HG03045 (cell line): ENCODE data around the gene GNL3.

Source experiments
- ATAC-seq: cut with Tn5 transposase; IDR thresholded peaks from one replicate; pipeline ENCODE4 v1.9.1; 2021; ENCODE audit warnings: mild to moderate bottlenecking, moderate library complexity; ENCODE audit not compliant: unreplicated experiment

GNL3 gene

GRCh38 chr3:52685285-52685708, 535 bp upstream of the GNL3 start:
- peak; percentile 75 for ATAC-seq

GRCh38 chr3:52688266-52688665, 2.4 kb downstream of the GNL3 start:
- no peak for ATAC-seq

DNA sequence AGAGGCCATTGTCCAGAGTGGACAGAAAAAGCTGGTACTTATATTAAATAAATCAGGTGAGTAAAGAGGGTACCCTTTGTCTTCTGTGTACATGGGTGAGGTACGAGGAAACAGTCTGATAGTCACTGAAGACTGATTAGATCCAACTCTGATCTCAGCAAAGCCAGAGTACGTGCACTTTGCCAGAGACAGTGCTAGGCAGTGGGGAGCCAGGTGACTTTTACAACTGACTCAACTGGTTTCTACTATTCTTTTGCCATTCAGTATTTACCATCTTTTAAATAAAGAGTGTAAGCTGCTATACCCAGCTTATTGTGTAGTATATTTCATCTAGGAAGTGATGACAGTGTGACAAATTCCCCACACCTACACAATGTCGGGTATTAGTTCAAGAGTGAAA, 3.3 kb downstream of the GNL3 start:
- ATAC-seq: no peak

DNA sequence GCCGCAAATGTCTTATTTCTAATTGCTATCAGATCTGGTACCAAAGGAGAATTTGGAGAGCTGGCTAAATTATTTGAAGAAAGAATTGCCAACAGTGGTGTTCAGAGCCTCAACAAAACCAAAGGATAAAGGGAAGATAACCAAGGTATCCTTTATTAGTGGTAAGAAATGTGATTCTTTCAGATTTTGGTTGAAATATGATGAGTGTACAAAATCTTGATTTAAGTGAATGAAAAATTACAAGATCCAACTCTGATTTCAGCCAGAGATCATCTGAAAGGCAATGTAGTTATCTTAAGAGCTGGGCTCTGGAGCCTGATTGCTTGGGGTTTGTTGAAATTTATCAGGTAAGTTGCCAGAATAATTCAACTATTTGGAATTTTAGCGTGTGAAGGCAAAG, 4.7 kb downstream of the GNL3 start:
- ATAC-seq: no peak

- ATAC-seq: no peak
Measured at GRCh38 chr3:52693071-52693470, 7.2 kb downstream of the GNL3 start.

GRCh38 chr3:52694528-52695189, 8.8 kb downstream of the GNL3 start:
- ATAC-seq: no peak

DNA sequence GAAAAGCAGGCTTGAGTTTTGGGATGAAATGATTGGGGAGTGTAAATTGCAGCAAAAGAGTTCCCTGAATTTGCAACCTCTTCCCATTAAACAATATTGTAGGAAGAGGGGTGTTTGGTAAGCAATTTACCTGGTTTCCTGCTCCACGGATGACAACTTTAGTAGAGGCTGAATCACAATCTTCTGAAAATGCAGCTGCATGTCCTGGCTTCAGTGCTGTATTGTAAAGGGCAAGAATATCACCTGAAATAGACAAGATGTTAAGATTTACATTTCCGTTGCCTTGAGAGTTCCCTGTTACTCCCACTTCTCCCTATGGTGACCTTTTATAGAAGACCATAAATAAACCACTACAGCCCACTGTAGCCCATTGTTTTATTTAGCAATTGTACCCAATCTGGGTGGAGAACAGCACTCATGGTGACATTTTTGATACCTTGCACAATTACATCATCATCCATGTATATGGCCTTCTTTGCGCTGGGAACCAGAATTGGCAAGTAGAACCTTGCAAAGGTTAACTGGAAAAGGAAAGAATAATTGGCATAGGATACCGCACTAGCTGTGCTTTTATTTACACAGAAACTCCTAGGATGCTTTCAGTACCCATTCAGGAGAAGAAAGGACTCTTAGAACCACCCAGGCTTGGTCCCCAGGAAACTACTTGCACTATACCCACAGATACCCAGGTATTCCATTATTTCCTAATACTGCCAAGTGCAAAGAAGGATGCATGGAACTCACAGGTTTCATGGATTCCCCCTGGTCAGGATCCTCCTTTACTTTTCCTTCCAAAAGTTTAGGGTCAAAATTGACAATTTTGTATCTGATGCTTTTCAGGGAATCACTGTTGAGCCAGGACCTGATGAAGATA, 10.2 kb downstream of the GNL3 start:
- ATAC-seq: no peak

- ATAC-seq: no peak
Measured at GRCh38 chr3:52696830-52697631, 11.2 kb downstream of the GNL3 start.

GRCh38 chr3:52697632-52697965, 11.8 kb downstream of the GNL3 start:
- no peak for ATAC-seq

DNA sequence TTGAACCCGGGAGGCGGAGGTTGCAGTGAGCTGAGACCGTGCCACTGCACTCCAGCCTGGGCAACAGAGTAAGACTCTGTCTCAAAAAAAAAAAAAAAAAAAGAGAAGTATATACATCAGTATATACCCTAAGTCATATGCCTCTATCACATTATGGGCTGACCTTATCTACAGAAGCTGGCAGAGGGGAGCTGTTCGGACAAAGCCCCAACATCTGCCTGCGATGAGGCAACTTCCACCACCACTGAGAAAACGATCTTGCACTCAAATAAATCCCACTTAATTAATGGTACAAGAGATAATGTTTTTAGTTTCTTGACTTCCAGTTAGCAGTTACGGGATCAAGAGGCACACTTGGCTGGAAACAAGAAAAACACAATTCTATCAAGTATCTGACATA, 17.5 kb downstream of the GNL3 start:
- no peak for ATAC-seq

DNA sequence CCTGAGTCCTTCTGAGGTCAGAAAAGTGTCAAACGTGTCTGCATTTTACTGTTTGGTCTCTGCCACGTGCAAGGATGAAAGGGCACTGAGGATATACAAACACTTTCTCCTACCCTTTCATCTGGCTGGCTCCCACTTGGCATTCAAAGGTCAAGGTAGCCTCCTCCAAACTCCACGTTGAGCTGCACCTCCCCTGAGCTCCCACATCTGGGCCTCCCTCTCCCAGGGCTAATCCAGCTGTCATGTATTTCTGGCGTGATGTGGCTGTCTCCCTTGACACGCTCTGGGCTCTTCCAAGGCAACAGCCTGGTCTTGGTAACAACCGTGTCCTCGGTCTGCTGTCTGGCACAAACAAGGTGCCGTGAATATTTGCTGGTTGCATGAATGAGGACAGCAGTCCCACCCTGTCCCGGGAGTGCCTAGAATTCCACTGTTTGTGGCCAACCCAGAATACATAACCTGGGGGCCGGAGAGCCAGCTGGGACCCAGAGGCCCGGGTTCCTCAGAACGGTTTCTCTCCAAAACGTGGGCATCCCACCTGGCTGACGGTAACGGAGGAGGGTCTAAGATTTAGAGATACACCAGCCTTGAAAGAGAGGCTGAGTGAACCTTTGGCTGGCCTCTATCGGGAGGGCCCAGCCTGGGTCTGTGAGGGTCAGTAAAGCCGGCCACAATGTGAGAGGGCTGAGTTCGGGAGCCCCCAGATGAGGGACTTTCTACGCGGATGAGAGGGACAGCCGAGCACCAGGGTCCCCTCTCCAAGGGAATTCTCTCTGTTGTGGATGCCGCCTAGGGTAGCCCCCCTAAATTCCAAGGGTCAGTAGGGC, 19.0 kb downstream of the GNL3 start:
- no peak for ATAC-seq

DNA sequence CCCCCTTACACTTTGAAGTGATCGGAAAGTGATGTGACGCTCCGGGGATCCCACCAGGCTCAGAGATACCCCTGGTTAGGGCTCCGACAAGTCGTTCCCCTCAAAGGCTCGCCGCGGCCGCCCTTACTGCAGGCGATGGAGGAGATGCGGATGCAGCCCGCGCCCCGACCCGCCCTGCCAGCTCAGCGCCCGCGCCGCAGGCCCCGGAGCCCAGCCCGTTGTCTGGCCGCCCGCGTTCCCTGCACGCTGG, 19.5 kb downstream of the GNL3 start:
- no peak for ATAC-seq

GRCh38 chr3:52705688-52706686, 20.2 kb downstream of the GNL3 start, which contains the start of the genes GLT8D1 and SPCS1:
Gene GLT8D1 (minus strand): TSS chr3:52705791. CDS start chr3:52700460, 5,331 bp downstream.
Gene SPCS1 (plus strand): TSS chr3:52706106. CDS start chr3:52706247, 141 bp downstream.
- ATAC-seq: peak; percentile 77

DNA sequence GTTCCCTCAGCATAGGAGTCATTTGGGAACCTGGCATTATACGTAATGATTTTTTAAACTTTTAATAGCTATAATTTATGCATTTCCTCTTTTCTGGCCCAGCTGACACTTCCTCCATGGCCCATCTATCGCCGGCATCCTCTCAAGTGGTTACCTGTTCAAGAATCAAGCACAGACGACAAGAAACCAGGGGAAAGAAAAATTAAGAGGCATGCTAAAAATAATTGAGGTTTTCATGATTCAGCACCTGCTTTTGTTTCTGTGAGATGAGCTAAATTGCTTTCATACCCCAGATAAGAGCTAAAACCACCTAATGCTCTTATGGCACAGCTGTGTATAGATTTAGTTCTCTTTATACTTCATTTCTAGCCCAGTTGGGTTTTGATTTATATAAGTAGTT, 21.8 kb downstream of the GNL3 start:
- no peak for ATAC-seq

- no peak for ATAC-seq
Measured at GRCh38 chr3:52710512-52710911, 24.7 kb downstream of the GNL3 start.

- ATAC-seq: no peak
Measured at GRCh38 chr3:52712291-52713212, 26.7 kb downstream of the GNL3 start.

- no peak for ATAC-seq
Measured at GRCh38 chr3:52714335-52715302, 28.8 kb downstream of the GNL3 start.
